Stimulated activated CD8-positive, alpha-beta memory T cell treated with anti-CD3 and anti-CD28 coated beads, Interleukin-12 subunit alpha, Interleukin-12 subunit beta, amount 100 ng/mL, for 24 hours (primary cell): ENCODE measurements around the gene CCT6A.
A peak's percentile ranks its signal among the peaks of the same experiment; 100 is the strongest.
"Not testable (repeated sequence)": the region's sequence is repeated elsewhere in the genome, so short reads cannot be mapped to it uniquely, and the experiment has no call there.

ENCODE experiments used
- DNase-seq: peaks from one replicate; pipeline ENCODE4 v3.0.0-alpha.2; 2020; ENCODE audit errors: extremely low read depth

The CCT6A gene, protein sequence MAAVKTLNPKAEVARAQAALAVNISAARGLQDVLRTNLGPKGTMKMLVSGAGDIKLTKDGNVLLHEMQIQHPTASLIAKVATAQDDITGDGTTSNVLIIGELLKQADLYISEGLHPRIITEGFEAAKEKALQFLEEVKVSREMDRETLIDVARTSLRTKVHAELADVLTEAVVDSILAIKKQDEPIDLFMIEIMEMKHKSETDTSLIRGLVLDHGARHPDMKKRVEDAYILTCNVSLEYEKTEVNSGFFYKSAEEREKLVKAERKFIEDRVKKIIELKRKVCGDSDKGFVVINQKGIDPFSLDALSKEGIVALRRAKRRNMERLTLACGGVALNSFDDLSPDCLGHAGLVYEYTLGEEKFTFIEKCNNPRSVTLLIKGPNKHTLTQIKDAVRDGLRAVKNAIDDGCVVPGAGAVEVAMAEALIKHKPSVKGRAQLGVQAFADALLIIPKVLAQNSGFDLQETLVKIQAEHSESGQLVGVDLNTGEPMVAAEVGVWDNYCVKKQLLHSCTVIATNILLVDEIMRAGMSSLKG

GRCh38 chr7:56051339-56052191 is at the start of gene CCT6A, which contains the start of gene PSPH:
TSS of gene CCT6A (plus strand) at chr7:56051765. CDS start at chr7:56051849, 84 bp downstream.
TSS of gene PSPH (minus strand) at chr7:56051444. CDS start at chr7:56021212, 30,232 bp downstream.
- DNase-seq = peak; percentile 84

DNA sequence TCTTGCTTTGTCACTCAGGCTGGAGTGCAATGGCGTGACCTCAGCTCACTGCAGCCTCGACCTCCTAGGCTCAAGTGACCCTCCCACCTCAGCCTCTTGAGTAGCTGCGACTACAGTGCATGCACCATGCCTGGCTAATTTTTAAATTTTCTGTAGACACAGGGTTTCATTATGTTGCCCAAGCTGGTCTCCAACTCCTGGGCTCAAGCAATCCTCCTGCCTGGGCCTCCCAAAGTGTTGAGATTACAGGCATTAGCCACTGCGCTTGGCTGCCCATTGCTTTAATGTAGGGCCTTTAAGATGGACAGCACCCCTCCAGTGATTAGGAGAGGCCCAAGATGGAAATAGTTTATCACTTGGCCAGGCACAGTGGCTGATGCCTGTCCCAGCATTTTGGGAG is 47.8 kb upstream of the CCT6A start:
- DNase-seq = no peak

GRCh38 chr7:56007167-56007652 is 44.4 kb upstream of the CCT6A start:
- no peak for DNase-seq

GRCh38 chr7:56007891-56008290 is 43.7 kb upstream of the CCT6A start:
- DNase-seq = no peak

GRCh38 chr7:56009695-56010094 is 41.9 kb upstream of the CCT6A start:
- no peak for DNase-seq

GRCh38 chr7:56017015-56017414 is 34.5 kb upstream of the CCT6A start:
- DNase-seq = not testable (repeated sequence)

DNA sequence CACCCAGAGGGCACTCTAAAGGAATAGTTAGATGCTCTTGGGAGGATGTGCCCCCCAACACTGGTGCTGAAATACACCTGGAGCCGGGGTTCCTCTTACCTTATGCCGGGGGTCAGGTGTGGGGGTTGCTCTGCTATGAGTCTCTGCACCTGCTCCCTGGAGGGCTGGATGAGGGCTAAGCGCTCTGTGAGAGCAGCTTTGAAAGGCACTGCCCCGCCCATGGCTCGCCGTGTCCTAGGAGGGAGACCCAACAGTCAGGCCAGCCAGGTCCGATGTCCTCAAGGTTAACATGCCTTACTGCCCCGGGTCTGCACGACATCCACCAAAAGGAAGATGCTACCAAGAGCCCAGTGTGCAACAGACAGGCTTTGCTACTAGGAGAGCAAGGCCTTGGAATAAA is 32.1 kb upstream of the CCT6A start:
- DNase-seq = no peak

GRCh38 chr7:56023500-56023899 is 28.1 kb upstream of the CCT6A start:
- no peak for DNase-seq

DNA sequence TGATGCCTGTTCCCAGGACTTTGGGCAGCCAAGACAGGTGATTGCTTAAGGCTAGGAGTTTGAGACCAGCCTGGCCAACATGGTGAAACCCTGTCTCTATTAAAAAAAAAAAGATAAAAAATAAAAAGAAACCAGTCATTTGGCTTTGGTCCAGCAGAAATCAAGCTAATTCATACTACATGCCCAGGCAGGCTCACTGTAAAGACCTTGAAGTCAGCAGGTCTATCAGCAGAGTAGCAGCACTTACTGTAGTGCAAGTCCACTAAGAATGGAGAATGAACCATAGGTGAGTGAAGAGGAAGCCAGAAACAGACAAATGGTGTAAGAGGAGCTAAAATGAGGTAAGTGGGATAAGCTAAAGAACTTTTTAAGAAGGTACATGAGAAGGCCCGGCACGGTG is 25.0 kb upstream of the CCT6A start:
- no peak for DNase-seq

DNA sequence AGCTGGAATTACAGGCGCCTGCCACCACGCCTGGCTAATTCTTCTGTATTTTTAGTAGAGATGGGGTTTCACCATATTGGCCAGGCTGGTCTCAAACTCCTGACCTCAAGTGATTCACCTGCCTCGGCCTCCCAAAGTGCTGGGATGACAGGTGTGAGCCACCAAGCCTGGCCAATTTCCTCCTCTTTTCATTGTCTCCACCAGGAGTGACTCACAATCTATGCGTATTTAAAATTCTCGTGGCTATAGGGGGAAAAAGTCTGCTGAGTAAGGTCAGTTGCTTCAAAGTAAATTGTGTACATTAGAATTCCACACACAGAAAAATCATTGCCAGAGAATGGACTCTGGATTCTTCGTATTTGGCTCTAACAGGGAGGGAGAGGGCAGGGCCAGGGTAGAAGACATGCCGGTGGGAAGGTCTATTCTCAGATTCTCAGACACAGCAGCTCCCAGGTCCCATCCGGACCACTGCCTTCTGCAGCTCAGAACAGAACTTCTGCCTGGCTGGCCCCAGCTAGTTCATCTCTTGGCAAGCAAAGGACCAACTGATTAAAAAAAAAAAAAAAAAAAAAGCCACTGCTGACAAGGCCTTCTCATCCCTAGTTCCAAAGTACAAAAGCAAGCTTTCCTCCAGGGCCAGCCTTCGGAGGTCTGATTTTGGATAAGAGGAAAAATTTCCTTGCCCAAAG is 22.5 kb upstream of the CCT6A start:
- DNase-seq = no peak

GRCh38 chr7:56030340-56030739 is 21.2 kb upstream of the CCT6A start:
- DNase-seq = no peak

- not testable (repeated sequence) for DNase-seq
Measured at GRCh38 chr7:56031556-56031955, 20.0 kb upstream of the CCT6A start.

DNA sequence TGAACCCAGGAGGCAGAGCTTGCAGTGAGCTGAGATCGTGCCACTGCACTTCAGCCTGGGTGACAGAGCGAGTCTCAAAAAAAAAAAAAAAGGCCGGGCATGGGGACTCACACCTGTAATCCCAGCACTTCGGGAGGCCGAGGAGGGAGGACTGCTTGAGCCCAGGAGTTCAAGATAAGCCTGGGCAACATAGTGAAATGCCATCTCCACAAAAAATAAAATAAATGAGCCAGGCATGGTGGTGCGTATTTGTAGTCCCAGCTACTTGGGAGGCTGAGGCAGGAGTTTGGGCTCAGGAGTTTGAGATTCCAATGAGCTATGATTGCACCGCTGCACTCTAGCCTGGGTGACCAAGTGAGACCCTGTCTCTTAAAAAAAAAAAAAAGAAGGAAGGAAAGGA is 19.0 kb upstream of the CCT6A start:
- not testable (repeated sequence) for DNase-seq

- no peak for DNase-seq
Measured at GRCh38 chr7:56033671-56034432, 17.7 kb upstream of the CCT6A start.

- no peak for DNase-seq
Measured at GRCh38 chr7:56040730-56041129, 10.8 kb upstream of the CCT6A start.

DNA sequence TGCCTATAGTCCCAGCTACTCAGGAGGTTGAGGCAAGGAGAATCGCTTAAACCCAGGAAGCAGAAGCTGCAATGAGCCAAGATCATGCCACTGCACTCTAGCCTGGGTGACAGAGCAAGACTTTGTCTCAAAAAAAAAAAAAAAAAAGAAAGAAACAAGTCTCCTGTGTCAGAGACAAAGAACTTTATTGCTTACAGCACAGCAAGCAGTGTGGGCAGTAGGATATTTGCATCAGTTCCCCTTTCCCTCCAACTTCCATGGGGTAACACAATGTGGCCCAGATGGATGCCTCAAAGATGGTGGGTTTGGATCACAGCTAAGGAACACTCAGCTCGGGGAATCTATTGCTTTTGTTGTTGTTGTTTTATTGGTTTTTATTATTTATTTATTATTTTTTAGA is 5.8 kb upstream of the CCT6A start:
- DNase-seq = not testable (repeated sequence)

DNA sequence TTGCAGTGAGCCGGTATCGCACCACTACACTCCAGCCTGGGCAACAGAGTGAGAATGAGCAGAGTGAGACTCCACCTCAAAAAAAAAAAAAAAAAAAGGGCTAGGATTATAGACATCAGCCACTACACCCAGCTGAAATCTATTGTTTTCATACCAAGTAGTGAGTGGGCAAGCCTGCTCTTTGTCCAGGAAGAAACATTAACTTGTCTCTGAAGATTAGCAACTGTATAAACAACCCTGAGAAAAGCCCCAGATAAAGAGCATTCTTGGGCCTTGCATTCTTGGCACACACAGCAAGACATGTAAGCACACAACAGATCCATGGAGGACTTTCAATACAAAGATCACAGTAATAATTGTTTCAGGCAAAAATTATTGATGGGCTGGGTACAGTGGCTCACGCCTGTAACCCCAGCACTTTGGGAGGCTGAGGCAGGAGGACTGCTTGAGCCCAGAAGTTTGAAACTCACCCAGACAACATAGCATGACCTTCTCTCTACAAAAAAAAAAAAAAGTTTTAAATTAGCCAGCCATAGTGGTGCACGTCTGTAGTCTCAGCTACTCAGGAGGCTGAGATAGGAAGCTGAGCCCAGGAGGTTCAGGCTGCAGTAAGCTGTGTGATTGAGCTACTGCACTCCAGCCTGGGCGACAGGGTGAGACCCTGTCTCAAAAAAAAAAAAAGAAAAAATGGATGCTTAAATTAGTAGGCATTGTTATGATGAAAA is 4.7 kb upstream of the CCT6A start:
- no peak for DNase-seq

DNA sequence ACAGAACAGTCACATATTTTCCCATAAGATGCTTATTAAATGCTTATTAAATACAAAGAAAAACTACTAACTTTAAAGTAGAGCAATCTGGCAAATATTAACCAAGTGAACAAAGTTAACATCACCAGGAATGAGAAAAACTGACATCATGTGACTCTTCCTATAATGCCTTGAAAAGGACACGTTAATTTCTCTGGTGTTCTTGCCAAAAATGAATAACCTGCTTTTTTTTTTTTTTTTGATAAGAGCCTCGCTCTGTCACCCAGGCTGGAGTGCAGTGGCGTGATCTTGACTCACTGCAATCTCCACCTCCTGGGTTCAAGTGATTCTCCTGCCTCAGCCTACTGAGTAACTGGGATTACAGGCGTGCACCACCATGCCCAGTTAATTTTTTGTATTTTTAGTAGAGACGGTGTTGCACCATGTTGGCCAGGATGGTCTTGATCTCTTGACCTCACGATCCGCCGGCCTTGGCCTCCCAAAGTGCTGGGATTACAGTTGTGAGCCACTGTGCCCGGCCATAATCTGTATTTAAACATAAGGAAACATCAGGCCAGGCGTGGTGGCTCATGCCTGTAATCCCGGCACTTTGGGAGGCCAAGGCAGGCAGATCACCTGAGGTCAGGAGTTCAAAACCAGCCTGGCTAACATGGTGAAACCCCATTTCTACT is 4.0 kb upstream of the CCT6A start:
- not testable (repeated sequence) for DNase-seq

DNA sequence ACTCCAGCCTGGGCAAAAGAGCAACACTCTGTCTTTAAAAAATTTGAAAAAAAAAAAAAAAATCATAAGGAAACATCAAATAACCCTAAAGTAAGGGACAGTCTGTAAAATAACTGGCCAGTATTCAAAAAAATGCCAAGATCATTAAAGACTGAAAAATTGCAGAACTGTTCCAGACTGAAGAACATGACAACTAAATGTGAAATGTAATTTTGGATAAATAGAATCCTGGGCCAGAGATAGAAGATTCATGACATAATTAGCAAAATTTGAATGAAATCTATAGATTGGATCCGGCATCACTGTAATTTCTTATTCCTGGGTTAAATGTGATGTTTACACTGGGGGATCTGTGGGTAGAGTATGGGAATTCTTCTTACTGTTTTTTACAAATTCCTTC is 3.3 kb upstream of the CCT6A start:
- DNase-seq = no peak

DNA sequence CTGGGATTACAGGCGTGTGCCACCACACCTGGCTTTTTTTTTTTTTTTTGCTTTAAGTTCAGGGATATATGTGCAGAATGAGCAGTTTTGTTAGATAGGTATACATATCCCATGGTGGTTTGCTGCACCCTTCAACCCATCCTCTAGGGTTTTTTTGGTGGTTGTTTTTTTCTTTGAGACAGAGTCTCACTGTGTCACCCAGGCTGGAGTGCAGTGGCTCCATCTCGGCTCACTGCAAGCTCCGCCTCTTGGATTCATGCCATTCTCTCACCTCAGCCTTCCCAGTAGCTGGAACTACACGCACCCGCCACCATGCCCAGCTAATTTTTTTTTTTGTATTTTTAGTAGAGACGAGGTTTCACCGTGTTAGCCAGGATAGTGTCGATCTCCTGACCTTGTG is 2.8 kb upstream of the CCT6A start:
- DNase-seq = not testable (repeated sequence)
